CD4-positive, alpha-beta T cell treated with Interleukin-4 for 4 hours (primary cell): ENCODE results near the gene GOLGA5.

Experiments
- DNase-seq: peaks from one replicate; pipeline ENCODE4 v3.0.0-alpha.2; 2020

GOLGA5 gene

GRCh38 chr14:92832137-92832700 is 38.1 kb downstream of the GOLGA5 start:
- no peak for DNase-seq

- no peak for DNase-seq
Observed at GRCh38 chr14:92841930-92842329, 47.8 kb downstream of the GOLGA5 start.

- no peak for DNase-seq
Observed at GRCh38 chr14:92844204-92844603, 50.1 kb downstream of the GOLGA5 start.

GRCh38 chr14:92846162-92846897 is 52.2 kb downstream of the GOLGA5 start:
- peak; percentile 42 for DNase-seq

GRCh38 chr14:92847278-92847677 is 53.2 kb downstream of the GOLGA5 start:
- no peak for DNase-seq

- no peak for DNase-seq
Observed at GRCh38 chr14:92847749-92848148, 53.6 kb downstream of the GOLGA5 start.

- DNase-seq, result no peak
Observed at GRCh38 chr14:92848887-92849286, 54.8 kb downstream of the GOLGA5 start.

GRCh38 chr14:92850492-92850891 is 56.4 kb downstream of the GOLGA5 start:
- no peak for DNase-seq

GRCh38 chr14:92853136-92853535 is 59.0 kb downstream of the GOLGA5 start:
- DNase-seq, result peak; percentile 35

GRCh38 chr14:92860049-92860840 is 66.1 kb downstream of the GOLGA5 start:
- no peak for DNase-seq

- no peak for DNase-seq
Observed at GRCh38 chr14:92861856-92862745, 68.0 kb downstream of the GOLGA5 start.

GRCh38 chr14:92863286-92864080 is 69.4 kb downstream of the GOLGA5 start:
- DNase-seq, result no peak

GRCh38 chr14:92865674-92866073 is 71.6 kb downstream of the GOLGA5 start:
- DNase-seq, result no peak

- no peak for DNase-seq
Observed at GRCh38 chr14:92866181-92866752, 72.2 kb downstream of the GOLGA5 start.

- no peak for DNase-seq
Observed at GRCh38 chr14:92866901-92867865, 73.1 kb downstream of the GOLGA5 start.

GRCh38 chr14:92874962-92875661 is 81.0 kb downstream of the GOLGA5 start:
- no peak for DNase-seq

GRCh38 chr14:92877757-92878431 is 83.8 kb downstream of the GOLGA5 start:
- no peak for DNase-seq

GRCh38 chr14:92880351-92880750 is 86.2 kb downstream of the GOLGA5 start:
- no peak for DNase-seq

- no peak for DNase-seq
Observed at GRCh38 chr14:92880851-92881250, 86.7 kb downstream of the GOLGA5 start.
